T-helper 22 cell (primary cell): Measurements from ENCODE around the gene COX6A1.
A peak's percentile ranks its signal among the peaks of the same experiment; 100 is the strongest.
"Not testable (repeated sequence)": the region's sequence is repeated elsewhere in the genome, so short reads cannot be mapped to it uniquely, and the experiment has no call there.

Experiments used
- DNase-seq: peaks from one replicate; pipeline ENCODE4 v3.0.0-alpha.2; 2020; ENCODE audit warnings: low read depth

COX6A1 gene

DNA sequence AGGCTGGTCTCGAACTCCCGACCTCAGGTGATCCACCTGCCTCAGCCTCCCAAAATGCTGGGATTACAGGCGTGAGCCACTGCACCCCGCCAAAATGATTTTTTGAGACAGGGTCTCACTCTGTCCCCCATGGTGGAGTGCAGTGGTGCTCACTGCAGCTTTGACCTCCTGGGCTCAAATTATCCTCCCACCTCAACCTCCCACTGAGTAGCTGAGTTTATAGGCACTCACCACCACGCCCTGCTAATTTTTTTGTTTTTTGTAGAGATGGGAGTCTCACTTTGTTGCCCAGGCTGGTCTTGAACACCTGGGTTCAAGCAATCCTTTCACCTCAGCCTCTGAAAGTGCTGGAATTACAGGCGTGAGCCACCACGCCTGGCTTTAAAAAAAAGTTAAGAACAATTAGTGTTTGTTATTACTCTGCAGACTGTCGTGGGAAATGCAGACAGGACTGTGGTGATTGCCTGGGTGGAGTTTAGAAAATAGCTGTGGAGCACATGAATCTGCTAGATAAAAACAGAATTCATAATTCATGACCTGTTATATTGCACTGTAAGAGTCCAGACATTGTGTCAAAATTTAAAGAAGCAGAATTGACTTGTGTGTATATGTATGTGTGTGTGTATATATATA lies 9.2 kb upstream of the COX6A1 start:
- DNase-seq, result no peak

DNA sequence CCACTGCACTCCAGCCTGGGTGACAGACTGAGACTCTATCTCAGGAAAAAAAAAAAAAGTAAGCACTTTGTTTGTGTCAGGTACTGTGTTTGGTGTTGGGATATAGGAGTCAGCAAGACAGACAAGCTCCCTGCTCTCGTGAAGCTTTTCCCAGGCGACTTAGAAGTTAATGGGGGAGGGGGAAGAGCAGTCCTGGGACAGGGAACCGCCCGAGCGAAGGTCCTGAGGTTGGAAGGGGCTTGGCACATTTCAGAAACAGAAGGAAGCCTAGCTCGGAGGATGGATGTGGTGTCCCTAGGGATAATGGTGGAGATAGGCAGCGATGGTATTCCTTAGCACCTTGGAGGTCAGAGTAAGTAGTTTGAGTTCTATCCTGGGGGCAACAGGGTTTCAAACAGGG lies 8.5 kb upstream of the COX6A1 start:
- DNase-seq, result no peak

DNA sequence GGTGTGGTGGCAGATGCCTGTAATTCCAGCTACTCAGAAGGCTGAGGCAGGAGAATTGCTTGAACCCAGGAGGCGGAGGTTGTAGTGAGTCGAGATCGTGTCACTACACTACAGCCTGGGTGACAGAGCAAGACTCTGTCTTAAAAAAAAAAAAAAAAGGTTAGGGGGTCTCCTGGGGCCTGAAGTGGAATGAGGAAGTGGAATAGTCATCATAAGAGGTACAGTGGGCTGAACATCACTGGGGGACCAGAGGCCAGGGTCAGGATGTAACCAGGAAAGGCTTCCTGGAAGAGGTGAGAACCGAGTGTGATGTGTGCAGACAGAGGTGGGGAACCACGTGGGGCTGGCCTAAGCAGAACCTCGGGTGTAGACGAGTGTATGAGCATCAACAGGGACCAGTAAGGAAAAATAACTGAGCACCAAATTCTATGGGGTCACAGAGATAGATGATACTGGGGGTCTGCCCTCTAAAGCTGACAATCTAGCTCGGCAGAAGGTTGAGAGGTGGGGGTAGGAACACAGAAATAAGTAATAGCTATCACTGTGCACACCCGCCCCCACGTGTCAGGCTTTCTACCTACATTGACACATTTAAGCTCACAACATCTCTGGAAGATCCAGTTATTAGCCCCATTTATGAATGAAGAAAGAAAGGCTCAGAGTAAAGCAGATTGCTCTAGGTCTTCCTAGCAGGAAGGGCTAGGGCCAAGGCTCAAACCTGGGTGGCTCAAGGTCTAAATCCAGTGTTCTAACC lies 5.0 kb upstream of the COX6A1 start:
- DNase-seq, result no peak

DNA sequence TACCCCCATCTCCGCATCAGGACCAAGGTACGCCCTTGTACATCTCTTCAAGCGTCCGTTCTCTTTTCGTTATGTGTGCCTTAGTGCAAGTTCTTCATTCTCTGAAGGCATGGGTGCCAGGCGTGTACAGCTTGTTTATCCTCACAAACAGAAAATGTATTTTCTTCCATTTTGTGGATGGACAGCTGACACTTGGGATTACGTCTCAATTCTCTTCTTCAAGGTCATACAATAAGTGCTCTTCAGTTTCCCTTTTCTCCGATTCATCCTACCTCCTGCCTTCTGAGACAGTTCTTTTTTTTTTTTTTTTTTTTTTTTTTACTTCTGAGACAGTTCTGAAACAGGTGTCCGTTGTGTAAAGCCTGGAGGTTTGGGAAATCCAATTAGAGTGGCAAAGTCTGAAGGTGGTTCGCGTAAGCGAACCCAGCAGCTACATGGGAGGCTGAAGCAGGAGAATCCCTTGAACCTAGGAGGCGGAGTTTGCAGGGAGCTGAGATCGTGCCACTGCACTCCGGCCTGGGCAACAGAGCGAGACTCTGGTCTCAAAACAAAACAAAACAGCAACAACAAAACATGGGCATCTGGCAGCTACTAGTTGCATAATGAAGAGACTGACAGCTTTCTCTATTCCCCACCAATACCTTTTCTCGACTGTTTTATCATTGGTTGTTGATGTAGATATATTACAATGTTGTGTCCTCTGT lies 734 bp downstream of the COX6A1 start:
- no peak for DNase-seq

DNA sequence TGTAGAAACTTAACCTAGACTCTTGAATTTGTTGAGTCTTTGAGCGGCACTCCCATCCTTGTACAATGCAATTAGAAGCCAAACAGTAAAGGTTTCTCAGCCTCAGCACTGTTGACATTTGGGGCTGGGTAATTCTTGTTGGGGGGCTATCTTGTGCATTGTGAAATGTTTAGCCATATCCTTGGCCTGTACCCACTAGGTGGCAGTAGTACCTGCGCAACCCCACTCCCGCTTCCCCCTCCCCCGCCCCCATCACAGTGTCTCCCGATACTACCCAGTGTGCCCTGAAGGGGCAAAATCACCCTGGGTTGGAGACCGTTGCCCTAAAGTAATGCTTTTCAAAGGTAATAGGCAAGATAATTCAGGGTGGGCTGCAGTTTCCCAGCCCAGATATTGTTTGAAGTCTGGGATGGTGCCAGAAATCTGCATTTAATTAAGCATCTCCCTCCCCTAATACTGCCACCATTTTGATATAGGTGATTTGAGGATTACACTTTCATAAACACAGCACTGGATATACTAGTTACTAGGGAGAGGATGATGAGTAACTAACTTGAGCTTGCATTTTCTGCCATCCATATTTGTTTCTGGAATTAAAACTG lies 1.8 kb downstream of the COX6A1 start:
- peak; percentile 60 for DNase-seq

DNA sequence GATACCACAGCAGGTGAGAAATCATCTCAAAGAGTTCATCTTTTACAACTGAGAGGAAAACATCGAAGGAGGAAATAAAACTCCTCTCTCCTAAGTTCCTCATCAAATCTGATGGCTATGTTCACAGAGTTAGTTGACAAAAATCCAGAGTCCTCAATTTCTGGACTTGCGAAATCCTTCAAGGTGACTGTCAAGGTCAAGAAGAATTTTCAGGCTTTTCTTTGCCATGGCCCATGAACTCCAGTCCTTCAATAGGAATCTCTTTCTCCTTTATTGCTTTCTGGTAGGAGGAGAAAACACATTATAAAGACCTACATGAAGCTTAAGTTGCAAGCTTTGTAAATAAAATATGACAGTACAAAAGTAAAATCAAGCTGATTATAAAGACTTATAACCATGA lies 6.8 kb downstream of the COX6A1 start:
- DNase-seq, result no peak

DNA sequence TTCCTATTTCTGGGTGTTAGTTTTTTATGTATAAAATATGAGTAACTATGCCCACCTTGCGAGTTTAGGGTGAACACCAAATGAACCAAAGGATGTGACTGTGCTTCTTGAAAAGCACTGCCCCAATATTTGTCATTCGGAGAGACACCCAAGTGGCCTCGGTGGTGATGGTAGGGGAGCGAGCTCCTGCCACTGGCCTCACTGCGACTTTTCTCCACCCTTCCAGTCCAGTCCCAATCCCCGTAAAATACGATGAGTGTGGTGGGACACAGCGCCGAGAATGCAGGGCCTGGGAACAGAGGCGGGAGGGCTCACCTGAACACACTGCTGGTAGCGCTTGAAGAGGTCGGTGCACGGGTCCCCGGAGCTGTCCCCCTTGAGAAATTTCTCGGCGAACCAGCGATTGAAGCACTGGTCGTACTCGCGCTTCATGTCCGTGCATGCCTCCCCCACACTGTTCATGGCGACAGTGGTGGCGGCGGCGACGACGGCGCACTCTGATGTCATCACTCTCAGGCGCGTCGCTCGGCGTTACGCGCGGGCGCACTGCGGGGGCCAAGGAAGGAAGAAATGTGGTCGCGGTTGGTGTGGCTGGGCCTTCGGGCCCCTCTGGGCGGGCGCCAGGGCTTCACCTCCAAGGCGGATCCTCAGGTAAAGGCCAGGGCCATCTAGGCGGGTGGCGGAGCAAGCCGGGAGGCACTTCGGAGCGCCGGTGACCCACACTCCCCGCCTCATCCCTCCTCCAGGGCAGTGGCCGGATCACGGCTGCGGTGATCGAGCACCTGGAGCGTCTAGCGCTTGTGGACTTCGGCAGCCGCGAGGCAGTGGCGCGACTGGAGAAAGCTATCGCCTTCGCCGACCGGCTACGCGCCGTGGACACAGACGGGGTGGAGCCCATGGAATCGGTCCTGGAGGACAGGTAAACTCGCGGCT lies 8.3 kb downstream of the COX6A1 start, which contains the start of the genes GATC and TRIAP1:
GATC (plus strand) TSS at position 534 of the 933 bp plus-strand sequence; CDS start at position 571, 37 bp downstream.
TRIAP1 (minus strand) TSS at position 474 of the 933 bp plus-strand sequence; CDS start at position 462, 12 bp downstream.
- peak; percentile 72 for DNase-seq

DNA sequence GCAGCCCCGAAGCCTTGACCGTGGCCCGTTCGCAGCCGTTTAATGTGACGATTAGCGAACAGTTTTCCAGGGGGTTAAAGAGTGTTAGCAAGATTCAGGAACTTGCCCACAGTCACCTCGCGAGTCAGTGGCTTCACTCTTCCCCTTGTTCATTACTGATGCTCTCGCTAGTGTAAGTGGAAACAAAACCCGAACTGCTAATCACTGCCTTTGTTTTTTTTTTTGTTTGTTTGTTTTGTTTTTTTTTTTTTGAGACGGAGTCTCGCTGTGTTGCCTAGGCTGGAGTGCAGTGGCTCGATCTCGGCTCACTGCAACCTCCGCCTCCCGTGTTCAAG lies 8.9 kb downstream of the COX6A1 start:
- not testable (repeated sequence) for DNase-seq

DNA sequence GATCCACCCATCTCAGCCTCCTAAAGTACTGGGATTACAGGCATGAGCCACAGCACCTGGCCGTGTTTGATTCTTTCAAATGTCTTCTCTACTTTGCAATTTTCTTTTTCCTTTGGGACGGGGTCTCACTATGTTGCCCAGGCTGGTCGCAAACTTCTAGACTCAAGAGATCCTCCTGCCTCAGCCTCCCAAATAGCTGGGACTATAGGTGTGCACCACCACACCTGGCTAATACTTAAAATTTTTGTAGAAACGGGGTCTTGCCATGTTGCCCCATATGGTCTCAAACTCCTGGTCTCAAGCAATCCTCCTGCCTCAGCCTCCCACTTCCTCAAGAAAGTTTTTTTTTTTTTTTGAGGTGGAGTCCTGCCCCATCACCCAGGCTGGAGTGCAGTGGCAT lies 10.1 kb downstream of the COX6A1 start:
- DNase-seq, result no peak

DNA sequence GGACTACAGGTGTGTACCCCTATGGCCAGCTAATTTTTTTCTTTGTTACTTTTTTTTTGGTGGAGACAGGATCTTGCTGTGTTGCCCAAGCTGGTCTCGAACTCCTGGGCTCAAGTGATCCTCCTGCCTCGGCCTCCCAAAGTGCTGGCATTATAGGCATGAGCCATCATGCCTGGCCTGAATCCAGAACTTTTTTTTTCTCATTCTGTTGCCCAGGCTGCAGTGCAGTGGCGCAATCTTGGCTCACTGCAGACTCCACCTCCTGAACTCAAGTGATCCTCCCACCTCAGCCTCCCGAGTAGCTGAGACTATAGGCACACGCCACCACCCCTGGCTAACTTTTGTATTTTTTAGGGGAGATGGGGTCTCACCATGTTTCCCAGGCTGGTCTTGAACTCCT lies 14.6 kb downstream of the COX6A1 start:
- DNase-seq, result not testable (repeated sequence)

DNA sequence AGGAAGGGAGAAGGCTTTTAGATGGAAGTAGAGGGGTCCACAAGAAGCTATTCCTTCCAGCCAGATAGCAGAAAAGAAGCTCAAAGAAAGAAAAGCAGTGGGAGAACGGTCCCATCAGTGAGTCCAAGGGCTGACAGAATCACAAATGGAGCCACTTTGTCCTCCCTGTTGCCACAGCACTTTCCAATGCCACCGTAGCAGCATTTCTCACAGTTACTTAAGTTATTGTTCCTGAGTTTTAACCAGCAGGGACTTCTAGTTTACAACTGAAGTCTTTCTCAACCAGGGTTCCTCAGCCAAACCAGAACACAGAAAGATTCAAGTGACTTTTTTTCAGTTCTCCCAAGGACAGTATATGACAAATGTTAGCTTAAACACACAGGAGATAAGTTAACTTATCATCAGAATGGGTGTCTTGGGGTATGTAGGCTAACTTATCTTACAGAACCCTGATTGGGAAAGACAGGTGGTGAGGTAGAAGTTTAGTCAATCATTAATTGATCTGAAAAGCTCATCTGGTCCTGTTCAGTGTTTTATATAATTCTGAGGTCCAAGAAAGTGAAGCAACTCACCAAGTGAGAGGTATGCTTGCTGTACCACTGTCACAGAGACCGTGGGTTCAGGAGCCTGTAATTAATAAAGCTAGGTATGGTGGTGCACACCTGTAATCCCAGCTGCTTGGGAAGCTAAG lies 15.3 kb downstream of the COX6A1 start:
- no peak for DNase-seq

DNA sequence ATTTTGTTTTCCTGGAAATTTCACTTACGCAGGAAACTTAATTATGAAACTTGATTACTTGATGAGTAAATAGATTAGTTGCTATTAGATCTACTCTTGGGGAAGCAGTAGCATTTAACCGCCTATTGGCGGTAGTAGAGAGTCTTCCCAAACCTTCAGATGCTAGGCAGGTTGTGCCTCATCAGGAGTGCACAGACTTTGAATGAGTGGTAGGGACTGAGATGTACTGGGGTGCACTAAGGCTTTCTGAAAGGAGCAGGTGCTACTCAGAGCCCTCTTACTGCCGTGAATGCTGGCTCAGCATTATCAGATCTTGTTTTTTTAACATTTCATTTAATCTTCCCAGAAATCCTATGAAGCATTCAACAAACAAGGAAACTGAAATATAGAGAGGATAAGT lies 16.1 kb downstream of the COX6A1 start:
- DNase-seq, result no peak

DNA sequence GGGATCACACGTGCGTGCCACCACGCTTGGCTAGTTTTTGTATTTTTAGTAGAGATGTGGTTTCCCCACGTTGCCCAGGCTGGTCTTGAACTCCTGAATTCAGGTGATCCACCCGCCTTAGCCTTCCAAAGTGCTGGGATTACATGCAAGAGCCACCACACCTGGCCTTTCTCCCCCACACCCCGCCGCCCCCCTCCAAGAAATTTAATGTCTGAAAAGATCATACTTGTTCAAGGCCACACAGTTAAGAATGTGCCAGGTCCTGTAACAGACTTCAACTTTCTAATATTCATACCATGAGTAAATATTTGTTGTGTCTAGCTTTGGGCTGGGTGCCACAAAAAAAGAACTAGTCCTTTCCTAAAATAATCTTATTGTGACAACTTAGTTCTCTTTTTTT lies 17.4 kb downstream of the COX6A1 start:
- no peak for DNase-seq

DNA sequence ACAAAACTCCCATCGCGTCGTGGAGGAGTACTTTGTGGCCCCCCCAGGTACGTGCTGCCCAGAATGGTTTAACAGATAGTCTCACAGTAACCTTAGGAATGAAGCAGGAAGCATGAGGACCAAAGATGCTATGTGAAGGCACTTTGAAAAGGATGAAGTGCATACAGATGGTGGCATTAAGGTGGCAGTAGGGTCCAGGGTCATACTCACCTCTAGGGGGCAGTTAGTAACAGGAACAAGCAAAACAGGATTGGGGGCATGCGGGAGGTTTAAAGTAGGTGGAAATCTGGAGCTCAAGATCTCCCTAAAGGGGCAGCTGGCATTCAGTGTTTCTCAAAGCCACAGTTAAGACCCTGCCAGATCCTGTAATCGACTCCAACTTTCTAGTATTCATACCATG lies 19.2 kb downstream of the COX6A1 start:
- DNase-seq, result no peak

DNA sequence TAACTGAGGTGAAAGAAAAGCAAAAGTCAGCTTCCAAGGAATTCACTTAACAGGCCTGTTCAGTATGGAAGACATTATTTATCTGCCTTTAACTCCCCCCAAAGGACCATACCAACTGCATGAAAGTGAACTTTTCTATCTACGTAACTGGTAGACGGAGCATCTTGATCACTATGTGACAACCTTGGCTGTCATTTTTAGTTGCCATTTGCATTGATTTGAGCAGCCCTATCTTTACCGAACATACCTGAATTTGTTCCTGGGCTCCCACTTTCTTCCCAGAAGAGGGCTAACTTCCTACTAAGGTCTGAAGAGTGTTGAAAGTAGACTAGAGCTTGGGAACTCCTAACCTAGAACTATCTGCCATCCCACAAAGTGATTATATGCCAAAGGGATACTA lies 22.2 kb downstream of the COX6A1 start:
- no peak for DNase-seq

DNA sequence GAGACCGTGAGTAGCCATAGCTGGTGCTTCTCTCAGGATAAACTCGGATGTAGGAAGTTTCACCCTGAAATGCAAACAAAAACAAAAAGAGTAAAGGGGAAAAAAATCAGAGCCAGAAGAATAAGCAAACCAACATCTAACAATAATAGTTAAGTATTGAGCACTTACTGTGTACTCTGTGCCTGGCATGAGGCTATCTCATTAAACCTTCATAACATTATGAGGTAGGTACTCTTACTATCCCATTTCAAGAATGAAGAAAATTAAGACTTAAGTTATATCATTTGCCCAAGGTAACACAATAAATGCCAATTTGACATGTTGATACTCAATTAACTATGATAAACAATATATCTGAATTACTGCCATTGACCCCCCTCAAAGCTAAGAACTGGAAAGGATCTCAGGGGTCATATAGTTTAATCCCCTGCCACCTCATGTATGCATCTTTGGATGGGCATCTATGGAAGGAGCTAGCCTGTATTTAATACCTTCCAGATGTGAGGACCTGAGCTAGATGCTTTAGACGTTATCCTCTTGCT lies 24.3 kb downstream of the COX6A1 start:
- DNase-seq, result no peak

DNA sequence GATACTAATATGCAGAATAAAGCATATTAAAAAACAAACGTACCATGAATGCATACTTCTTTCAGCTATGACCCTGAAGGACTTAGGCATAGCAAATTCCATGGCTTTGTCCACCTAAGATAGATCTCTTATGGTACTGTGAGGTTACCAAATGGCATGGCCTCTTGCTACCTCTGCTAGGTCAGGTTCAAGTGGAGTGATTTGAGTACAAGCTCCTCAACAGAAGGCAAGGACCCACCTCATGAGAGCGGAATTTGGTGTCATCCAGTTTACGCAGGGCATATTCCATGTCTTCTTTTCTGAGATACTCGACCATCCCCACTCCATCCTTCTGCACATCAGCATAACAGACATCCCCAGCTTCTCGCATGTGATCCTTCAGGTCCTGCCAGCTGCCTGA lies 25.8 kb downstream of the COX6A1 start:
- DNase-seq, result no peak

DNA sequence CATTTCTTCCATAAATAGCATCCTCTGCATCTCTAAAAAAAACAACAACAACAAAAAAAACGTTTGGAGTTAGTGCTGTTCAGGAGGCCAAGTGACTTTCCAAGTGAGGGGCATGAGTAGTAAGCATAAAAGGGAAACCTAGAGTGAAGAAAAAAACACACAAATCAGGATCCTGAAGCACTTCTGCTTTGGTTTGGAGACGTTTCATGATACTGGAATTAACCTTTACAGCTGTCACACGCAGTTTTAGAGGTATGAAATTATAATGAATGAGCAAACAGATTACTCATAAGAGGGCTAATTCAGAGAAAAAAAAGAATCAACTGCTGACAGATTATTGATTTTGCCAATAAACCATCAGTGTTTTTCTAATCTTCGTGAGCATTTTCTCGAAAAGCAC lies 27.8 kb downstream of the COX6A1 start:
- DNase-seq, result no peak

DNA sequence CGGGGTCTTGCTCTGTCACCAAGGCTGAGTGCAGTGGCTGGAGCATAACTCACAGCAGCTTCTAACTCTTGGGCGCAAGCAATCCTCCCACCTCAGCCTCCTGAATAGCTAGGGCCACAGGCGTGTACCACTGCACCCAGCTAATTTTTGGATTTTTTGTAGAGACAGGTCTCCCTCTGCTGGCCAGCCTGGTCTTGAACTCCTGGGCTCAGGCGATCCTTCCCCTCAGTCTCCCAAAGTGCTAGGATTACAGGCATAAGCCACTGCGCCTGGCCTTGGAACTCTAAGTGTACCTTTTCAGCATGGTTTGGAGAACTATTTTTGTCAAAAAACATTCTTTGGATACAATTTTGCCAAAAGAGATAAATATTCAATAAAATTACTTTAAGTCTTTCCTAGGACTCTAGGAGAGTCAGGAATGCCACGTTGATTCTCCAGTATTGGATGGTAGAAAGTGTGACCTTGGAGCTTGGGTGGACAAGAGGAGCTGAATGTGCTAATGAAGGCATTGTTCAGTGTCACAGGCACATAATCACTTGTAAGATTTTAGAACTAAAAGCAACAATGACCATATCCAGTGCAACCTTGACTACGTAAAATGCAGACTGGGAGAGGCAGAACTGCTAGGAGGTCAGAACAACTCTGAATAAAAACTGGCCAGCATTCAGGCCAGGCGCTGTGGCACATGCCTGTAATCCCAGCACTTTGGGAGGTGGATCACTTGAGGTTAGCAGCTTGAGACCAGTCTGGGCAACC lies 28.8 kb downstream of the COX6A1 start:
- DNase-seq, result peak; percentile 8

DNA sequence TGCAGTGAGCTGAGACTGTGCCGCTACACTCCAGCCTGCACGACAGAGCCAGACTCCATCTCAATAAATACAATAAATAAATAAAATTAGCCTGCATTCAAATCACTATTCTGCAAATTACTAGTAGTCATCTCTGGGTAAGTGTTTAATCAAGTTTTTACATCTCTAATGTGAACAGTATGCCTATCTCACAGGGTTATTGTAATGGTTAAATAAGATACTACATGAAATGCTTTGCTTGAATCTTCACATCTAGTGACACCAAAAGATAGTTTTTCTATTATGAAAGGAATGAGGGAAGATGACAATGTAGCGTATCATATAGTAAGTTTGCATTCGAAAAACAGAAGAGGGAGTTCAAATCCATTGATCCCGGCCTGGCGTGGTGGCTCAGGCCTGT lies 29.5 kb downstream of the COX6A1 start:
- DNase-seq, result no peak
